Transverse colon (tissue), 4 donors: Measurements from ENCODE around the gene SETD4. TPM values are rescaled to one million over a fixed set of nuclear protein-coding genes. Genes with fewer than 3 reads are reported as not detected.

ENCODE experiments used
- DNase-seq: peaks from one replicate; pipeline ENCODE4 v3.0.0-alpha.2; 2019
- H3K27ac ChIP-seq, 4 donors: fragments of 200-600 bp; sonication (generic); 2 replicates each; pipeline ENCODE4 v1.5.1; 2016 to 2018; ENCODE audit warnings: inconsistent platforms in 4 of 4
- H3K27me3 ChIP-seq: fragments of 200-600 bp; sonication (generic); 2 replicates; pipeline ENCODE4 v1.5.1; 2017; ENCODE audit warnings: inconsistent platforms
- H3K36me3 ChIP-seq, 4 donors: fragments of 200-600 bp; sonication (generic); 2 replicates each; pipeline ENCODE4 v1.5.1; 2017 to 2019; ENCODE audit warnings: inconsistent platforms in 4 of 4
- H3K4me1 ChIP-seq, 4 donors: fragments of 200-600 bp; sonication (generic); 2 replicates each; pipeline ENCODE4 v1.5.1; 2017 to 2020; ENCODE audit warnings: inconsistent platforms in 4 of 4
- H3K4me3 ChIP-seq, 4 donors: fragments of 200-600 bp; sonication (generic); 1 replicate in 1 of 4; 2 replicates in 3 of 4; pipeline versions ENCODE4 v1.5.1 to v1.6.1; 2017 to 2019; ENCODE audit warnings: inconsistent platforms in 4 of 4
- H3K9me3 ChIP-seq, 2 donors: fragments of 200-600 bp; sonication (generic); 2 replicates each; pipeline ENCODE4 v1.5.1; 2017 to 2019; ENCODE audit warnings: inconsistent platforms in 2 of 2
- CTCF ChIP-seq, 5 experiments: fragments of 200-600 bp in 3 of 5; fragments of 450-650 bp in 2 of 5; sonication (generic) in 3 of 5; IDR thresholded peaks; 1 replicate in 2 of 5; 2 replicates in 3 of 5; pipeline ENCODE4 v1.5.1; 2016 to 2017; ENCODE audit warnings: antibody characterized with exemption in 5 of 5, inconsistent platforms in 3 of 5, mild to moderate bottlenecking in 2 of 5, moderate library complexity in 1 of 5
- EP300 ChIP-seq: sonication (generic); formaldehyde crosslinking; IDR thresholded peaks from one replicate; pipeline ENCODE4 v1.6.1; 2017; ENCODE audit warnings: antibody characterized with exemption, low read depth
- POLR2A ChIP-seq: fragments of 450-650 bp; IDR thresholded peaks from one replicate; pipeline ENCODE4 v1.6.1; 2016; ENCODE audit warnings: antibody characterized with exemption, mild to moderate bottlenecking, moderate library complexity
- POLR2AphosphoS5 ChIP-seq, 3 donors: sonication (generic); formaldehyde crosslinking; IDR thresholded peaks; one replicate each; pipeline ENCODE4 v1.6.1; 2016; ENCODE audit warnings: antibody characterized with exemption in 3 of 3
- WGBS, 2 donors: methylation state at CpG; one replicate each; pipeline ENCODE4 v1.1.5; 2018; ENCODE audit warnings: low coverage in 1 of 2; 5-methylcytosine and 5-hydroxymethylcytosine counted together
- in situ Hi-C, 4 donors: fragments of 200-750 bp; cut with MboI; loops; one replicate each; pipeline versions ENCODE4 v1.15.0 to v1.15.1; 2017; ENCODE audit warnings: low sequenced_read_pairs in 3 of 4, low pct_ligation_motif_present in 1 of 4, low pct_unique_long_range_greater_than_20kb in 1 of 4
- intact Hi-C: fragments of 100-400 bp; cut with DNase I; formaldehyde crosslinking; loops from one replicate; pipeline ENCODE4 v1.15.1; 2023; ENCODE audit warnings: low total_unique reads
- total RNA-seq, 4 donors: library from RNA; depleted of rRNA; stranded (reverse); fragments of >200 nt; gene quantifications; one replicate each; pipeline ENCODE4 v1.1.0, GENCODE V29; 2016

SETD4 gene
- total RNA-seq, 4 donors from 2014 or later = 5.4 to 35.9 (median 29.4) TPM

DNA sequence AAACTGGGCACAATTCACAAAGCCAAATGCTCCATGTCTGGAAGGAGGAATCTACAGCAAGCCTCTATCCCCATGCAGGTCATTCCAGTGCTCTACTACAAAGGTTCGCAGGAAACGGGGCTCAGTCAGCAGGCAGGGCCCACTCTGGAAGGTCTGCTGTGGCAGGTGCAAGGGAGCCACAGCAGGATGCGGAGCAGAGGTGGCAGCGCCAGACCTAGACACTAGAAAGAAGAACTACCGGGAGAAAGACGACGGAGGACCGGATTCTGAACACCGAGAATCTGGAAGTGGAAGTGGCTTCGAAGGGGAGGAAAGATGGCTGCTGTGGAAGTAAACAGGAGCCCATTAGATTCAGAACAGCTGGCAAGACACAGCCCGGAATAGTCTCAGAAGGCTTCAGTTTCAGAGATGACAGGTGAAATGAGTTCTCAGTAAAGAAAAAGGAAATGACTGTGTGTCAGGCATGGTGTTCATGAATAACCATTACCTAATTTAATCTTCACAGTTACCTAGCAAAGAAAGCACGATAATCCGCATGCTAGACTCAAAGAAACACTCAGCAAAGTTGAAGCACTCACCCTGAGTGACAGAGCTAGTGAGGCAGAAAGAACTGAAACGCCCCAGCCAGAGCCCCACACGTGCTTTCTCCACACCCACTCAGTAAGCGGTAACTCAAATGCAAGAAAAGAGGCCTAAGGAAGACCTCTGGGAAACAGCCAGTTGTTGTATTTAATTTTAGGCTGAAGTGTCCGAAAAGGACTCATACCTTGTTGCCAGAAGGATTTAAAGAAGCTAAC is 21.4 kb downstream of the SETD4 start:
- 84 to 88% methylated on average over 13 to 17 of the region's 17 CpGs for WGBS, 2 donors
- Histone ChIP-seq H3K36me3 (peaks cover 0 to 75% (median 25%) of the 10 kb centered on the region in 4 donors), H3K4me3 (no peak overlapping the region), H3K4me1 (no peaks in the 10 kb centered on the region), H3K9me3 (no peaks in the 10 kb centered on the region), H3K27me3 (no peaks in the 10 kb centered on the region), H3K27ac (no peak overlapping the region)
- TF ChIP-seq POLR2AphosphoS5 (IDR thresholded peaks at IDR 0.05) (no peak), EP300 (no peak), POLR2A (no peak), CTCF (IDR thresholded peaks at IDR 0.05) (no peak)
- in situ Hi-C loops (loop anchor here in 1 of 4 donors (25.0 kb wide), 1 partner anchor 1327 kb away; no protein-coding TSS in a partner anchor), intact Hi-C loops (no loop called here)
- DNase-seq = no peak

GRCh38 chr21:36035381-36035791 is 24.9 kb downstream of the SETD4 start:
- intact Hi-C loops = no loop called here
- TF ChIP-seq CTCF (IDR thresholded peaks at IDR 0.05) = no peak
- TF ChIP-seq EP300 = no peak
- no peak for TF ChIP-seq POLR2A
- no peak for TF ChIP-seq POLR2AphosphoS5 (IDR thresholded peaks at IDR 0.05)
- Histone ChIP-seq H3K9me3 (no peaks in the 10 kb centered on the region), H3K4me1 (no peaks in the 10 kb centered on the region), H3K27ac (no peak overlapping the region), H3K4me3 (no peak overlapping the region), H3K36me3 (peaks cover 0 to 49% (median 18%) of the 10 kb centered on the region in 4 donors), H3K27me3 (no peaks in the 10 kb centered on the region)
- DNase-seq = no peak
- in situ Hi-C loops = loop anchor here in 1 of 4 donors (25.0 kb wide), 1 partner anchor 1323 kb away; no protein-coding TSS in a partner anchor
- 82% methylated on average over 10 of the region's 10 CpGs; no CpG with 5 or more reads in 1 of the 2 donors for WGBS, 2 donors

GRCh38 chr21:36034211-36034913 is 26.0 kb downstream of the SETD4 start:
- H3K27me3 ChIP-seq = no peaks in the 10 kb centered on the region
- no peak for DNase-seq
- peaks cover 0 to 46% (median 16%) of the 10 kb centered on the region in 4 donors for H3K36me3 ChIP-seq
- H3K4me3 ChIP-seq = no peak overlapping the region
- TF ChIP-seq CTCF (IDR thresholded peaks at IDR 0.05) (no peak), POLR2A (no peak), EP300 (no peak), POLR2AphosphoS5 (IDR thresholded peaks at IDR 0.05) (no peak)
- no peaks in the 10 kb centered on the region for H3K9me3 ChIP-seq
- no peaks in the 10 kb centered on the region for H3K4me1 ChIP-seq
- H3K27ac ChIP-seq = no peak overlapping the region
- 88 to 90% methylated on average over 5 to 16 of the region's 16 CpGs for WGBS, 2 donors
- in situ Hi-C loops (loop anchor here in 1 of 4 donors (25.0 kb wide), 1 partner anchor 1322 kb away; no protein-coding TSS in a partner anchor), intact Hi-C loops (no loop called here)
